Esophagus muscularis mucosa (tissue), 4 donors: ENCODE measurements around the gene S100A11. TPM values are rescaled to one million over a fixed set of nuclear protein-coding genes. Genes with fewer than 3 reads are reported as not detected.
A peak's percentile ranks its signal among the peaks of the same experiment; 100 is the strongest.

ENCODE experiments used
- DNase-seq: peaks from one replicate; pipeline ENCODE4 v3.0.0-alpha.2; 2017; ENCODE audit errors: extremely low spot score
- H3K27ac ChIP-seq, 4 donors: fragments of 200-600 bp; sonication (generic); replicated peaks in 1 of 4; 1 replicate in 3 of 4; 2 replicates in 1 of 4; pipeline ENCODE4 v1.5.1; 2016 to 2019; ENCODE audit warnings: mild to moderate bottlenecking in 1 of 4
- H3K27me3 ChIP-seq, 4 donors: fragments of 200-600 bp; sonication (generic); one replicate each; pipeline versions ENCODE4 v1.5.1 to v1.6.0; 2016 to 2019
- H3K36me3 ChIP-seq, 4 donors: fragments of 200-600 bp; sonication (generic); one replicate each; pipeline ENCODE4 v1.5.1; 2016 to 2019
- H3K4me1 ChIP-seq, 4 donors: fragments of 200-600 bp; sonication (generic); one replicate each; pipeline ENCODE4 v1.5.1; 2016 to 2019
- H3K4me3 ChIP-seq, 4 donors: fragments of 200-600 bp; sonication (generic); 1 replicate in 2 of 4; 2 replicates in 2 of 4; pipeline ENCODE4 v1.5.1; 2016 to 2019; ENCODE audit warnings: mild to moderate bottlenecking in 4 of 4, moderate library complexity in 1 of 4
- H3K9me3 ChIP-seq, 4 donors: fragments of 200-600 bp; sonication (generic); 1 replicate in 3 of 4; 2 replicates in 1 of 4; pipeline ENCODE4 v1.5.1; 2016 to 2019
- EP300 ChIP-seq: sonication (generic); formaldehyde crosslinking; IDR thresholded peaks from one replicate; pipeline ENCODE4 v1.6.1; 2017; ENCODE audit warnings: antibody characterized with exemption
- POLR2A ChIP-seq: fragments of 450-650 bp; IDR thresholded peaks from one replicate; pipeline ENCODE4 v1.6.1; 2017; ENCODE audit warnings: antibody characterized with exemption, moderate library complexity, mild to moderate bottlenecking, low read depth
- POLR2AphosphoS5 ChIP-seq, 2 donors: sonication (generic); formaldehyde crosslinking; IDR thresholded peaks; one replicate each; pipeline ENCODE4 v1.6.1; 2017; ENCODE audit warnings: antibody characterized with exemption in 2 of 2
- WGBS: methylation state at CpG from one replicate; pipeline ENCODE4 v1.1.5; 2018; 5-methylcytosine and 5-hydroxymethylcytosine counted together
- intact Hi-C: fragments of 100-400 bp; cut with DNase I; formaldehyde crosslinking; loops from one replicate; pipeline ENCODE4 v1.15.1; 2023
- total RNA-seq, 4 donors: library from RNA; depleted of rRNA; stranded (reverse); fragments of >200 nt; gene quantifications; one replicate each; pipeline versions ENCODE4 v1.1.0 to v1.2.1, GENCODE V29; 2016
- TF ChIP-seq, protein P1 (sequence below), 3 experiments: fragments of 200-600 bp in 2 of 3; fragments of 450-650 bp in 1 of 3; sonication (generic) in 2 of 3; IDR thresholded peaks; one replicate each; pipeline ENCODE4 v1.5.1; 2017 to 2019; ENCODE audit warnings: antibody characterized with exemption in 3 of 3, mild to moderate bottlenecking in 2 of 3, moderate library complexity in 1 of 3

The S100A11 gene
- total RNA-seq, 4 donors from 2014 or later = 68.5 to 190 (median 115) TPM

DNA sequence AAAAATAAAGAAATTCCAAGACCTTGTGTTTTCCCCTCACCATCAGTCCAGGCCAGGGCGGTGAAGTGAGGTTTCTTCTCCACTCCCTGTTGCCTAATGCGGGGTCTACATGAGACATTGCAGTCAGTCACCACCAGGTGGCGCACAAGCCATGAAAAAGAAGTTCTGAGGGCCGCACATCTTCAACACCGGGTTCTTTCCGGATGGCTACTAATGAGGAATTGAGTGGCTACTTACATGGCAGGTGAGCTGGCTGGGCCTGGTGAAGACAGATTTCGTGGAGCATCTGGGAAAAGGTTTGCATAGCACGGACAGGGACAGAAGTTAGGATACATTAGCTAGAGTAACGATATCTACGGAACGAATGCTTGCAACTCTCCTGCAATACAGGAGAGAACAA is 15.8 kb upstream of the S100A11 start:
- intact Hi-C loops = loop anchor here (2.0 to 10.0 kb wide), 3 partner anchors 130 to 405 kb away; no protein-coding TSS in a partner anchor
- peaks cover 11 to 16% (median 13%) of the 10 kb centered on the region in 4 donors for H3K4me1 ChIP-seq
- H3K9me3 ChIP-seq = no peaks in the 10 kb centered on the region
- no peak overlapping the region for H3K27ac ChIP-seq
- H3K4me3 ChIP-seq = no peak overlapping the region
- H3K27me3 ChIP-seq = peaks cover 0 to 14% (median 4%) of the 10 kb centered on the region in 4 donors
- no peaks in the 10 kb centered on the region for H3K36me3 ChIP-seq
- WGBS = 26% methylated on average over 11 of the region's 11 CpGs
- TF ChIP-seq EP300 (no peak), POLR2A (no peak), POLR2AphosphoS5 (IDR thresholded peaks at IDR 0.05) (peak in 1 of 2 donors; percentile 50)
- TF ChIP-seq, protein P1, sequence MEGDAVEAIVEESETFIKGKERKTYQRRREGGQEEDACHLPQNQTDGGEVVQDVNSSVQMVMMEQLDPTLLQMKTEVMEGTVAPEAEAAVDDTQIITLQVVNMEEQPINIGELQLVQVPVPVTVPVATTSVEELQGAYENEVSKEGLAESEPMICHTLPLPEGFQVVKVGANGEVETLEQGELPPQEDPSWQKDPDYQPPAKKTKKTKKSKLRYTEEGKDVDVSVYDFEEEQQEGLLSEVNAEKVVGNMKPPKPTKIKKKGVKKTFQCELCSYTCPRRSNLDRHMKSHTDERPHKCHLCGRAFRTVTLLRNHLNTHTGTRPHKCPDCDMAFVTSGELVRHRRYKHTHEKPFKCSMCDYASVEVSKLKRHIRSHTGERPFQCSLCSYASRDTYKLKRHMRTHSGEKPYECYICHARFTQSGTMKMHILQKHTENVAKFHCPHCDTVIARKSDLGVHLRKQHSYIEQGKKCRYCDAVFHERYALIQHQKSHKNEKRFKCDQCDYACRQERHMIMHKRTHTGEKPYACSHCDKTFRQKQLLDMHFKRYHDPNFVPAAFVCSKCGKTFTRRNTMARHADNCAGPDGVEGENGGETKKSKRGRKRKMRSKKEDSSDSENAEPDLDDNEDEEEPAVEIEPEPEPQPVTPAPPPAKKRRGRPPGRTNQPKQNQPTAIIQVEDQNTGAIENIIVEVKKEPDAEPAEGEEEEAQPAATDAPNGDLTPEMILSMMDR (IDR thresholded peaks at IDR 0.05) = peak; percentile 79 to 94 (median 85)
- DNase-seq = peak; percentile 97

DNA sequence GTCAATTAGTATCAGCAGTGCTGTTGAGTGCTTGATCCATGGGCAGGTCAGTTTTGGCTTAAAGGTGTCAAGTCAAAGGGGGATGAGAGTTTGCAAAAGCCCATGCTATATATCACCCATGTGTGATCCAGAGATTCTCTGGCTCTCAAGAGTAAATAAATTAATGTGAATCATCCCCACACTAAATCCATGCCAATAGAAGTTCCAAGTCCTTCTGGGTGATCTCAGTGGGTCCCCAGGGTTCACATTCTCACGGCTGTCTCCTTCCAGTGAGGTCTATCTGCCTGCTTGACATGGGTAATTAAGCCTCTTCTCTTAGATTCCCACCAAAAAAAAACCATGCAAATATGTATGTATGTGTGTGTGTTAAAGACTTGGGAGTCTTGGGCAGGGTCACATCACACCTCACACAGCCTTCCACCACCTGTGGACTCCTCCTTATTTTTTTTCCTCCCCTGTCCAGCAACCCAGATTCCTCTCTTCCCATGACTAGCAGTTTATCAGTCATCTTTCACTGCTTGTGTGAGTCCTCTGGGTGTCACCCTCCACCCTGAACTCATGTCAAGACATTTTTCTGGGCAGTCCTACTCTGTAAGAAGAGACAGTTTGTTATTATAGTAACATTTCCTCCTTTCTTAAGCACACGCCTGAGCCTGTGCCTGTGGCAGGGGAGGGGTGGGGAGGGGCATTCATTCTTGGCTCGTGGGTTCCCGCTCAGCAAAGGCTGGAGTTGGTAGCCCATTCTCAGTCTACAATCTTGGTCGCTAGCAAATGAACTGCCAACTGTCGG is 14.3 kb upstream of the S100A11 start:
- intact Hi-C loops = loop anchor here (5.0 to 10.0 kb wide), 2 partner anchors 294 to 406 kb away; no protein-coding TSS in a partner anchor
- Histone ChIP-seq H3K27me3 (peaks cover 0 to 14% (median 4%) of the 10 kb centered on the region in 4 donors), H3K9me3 (no peaks in the 10 kb centered on the region), H3K4me3 (no peak overlapping the region), H3K36me3 (no peaks in the 10 kb centered on the region), H3K27ac (peak overlapping the region in 1 of 4 donors; percentile 13), H3K4me1 (peaks cover 17 to 25% (median 19%) of the 10 kb centered on the region in 4 donors)
- no peak for TF ChIP-seq POLR2AphosphoS5 (IDR thresholded peaks at IDR 0.05)
- no peak for TF ChIP-seq EP300
- TF ChIP-seq POLR2A = no peak
- TF ChIP-seq, protein P1 (IDR thresholded peaks at IDR 0.05) = no peak
- 67% methylated on average over 6 of the region's 6 CpGs for WGBS
- no peak for DNase-seq

DNA sequence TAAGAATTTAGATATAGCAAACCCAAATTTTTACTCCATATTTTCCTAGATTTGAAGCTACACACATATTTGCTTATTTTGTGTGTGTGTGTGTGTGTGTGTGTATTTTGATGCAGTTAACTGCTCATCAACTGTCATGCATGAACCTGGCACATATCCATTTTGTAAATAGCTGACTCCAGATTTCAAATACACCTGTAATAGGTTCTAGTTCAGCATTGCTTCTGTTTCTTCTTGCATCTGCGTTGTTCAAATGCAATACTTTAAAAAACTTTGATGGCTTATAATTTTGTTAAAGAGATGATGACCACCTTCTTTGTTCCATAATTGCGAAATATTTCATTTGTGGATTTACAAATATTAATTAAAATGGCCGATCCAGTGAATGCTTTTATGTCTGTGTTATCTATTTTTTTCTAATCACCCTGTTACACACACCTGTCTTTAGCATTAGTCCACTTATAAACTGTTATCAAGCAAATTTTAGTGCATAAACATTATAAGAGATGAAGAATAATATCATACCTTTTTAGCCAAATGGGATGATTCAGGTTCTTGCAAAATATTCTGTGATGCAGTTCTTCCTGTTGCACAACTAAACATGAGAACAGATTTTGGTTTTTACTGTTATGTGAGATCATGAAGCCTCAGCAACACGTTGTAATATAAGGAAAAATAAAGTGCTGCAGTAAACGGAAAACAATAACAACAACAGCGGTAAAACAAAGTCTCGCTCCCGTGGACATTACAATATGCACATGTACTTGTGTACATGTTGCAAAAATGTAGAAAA is 12.7 kb upstream of the S100A11 start:
- peaks cover 0 to 14% (median 0%) of the 10 kb centered on the region in 4 donors for H3K27me3 ChIP-seq
- H3K4me1 ChIP-seq = peaks cover 17 to 25% (median 19%) of the 10 kb centered on the region in 4 donors
- H3K4me3 ChIP-seq = no peak overlapping the region
- 80% methylated on average over 8 of the region's 8 CpGs for WGBS
- TF ChIP-seq EP300 (no peak), POLR2A (no peak), POLR2AphosphoS5 (IDR thresholded peaks at IDR 0.05) (peak in 1 of 2 donors; percentile 38)
- TF ChIP-seq, protein P1 (IDR thresholded peaks at IDR 0.05) = no peak
- no peaks in the 10 kb centered on the region for H3K9me3 ChIP-seq
- H3K36me3 ChIP-seq = no peaks in the 10 kb centered on the region
- intact Hi-C loops = loop anchor here (5.0 to 10.0 kb wide), 2 partner anchors 295 to 408 kb away; no protein-coding TSS in a partner anchor
- H3K27ac ChIP-seq = peak overlapping the region in 2 of 4 donors; percentile 86 to 88
- DNase-seq = no peak

DNA sequence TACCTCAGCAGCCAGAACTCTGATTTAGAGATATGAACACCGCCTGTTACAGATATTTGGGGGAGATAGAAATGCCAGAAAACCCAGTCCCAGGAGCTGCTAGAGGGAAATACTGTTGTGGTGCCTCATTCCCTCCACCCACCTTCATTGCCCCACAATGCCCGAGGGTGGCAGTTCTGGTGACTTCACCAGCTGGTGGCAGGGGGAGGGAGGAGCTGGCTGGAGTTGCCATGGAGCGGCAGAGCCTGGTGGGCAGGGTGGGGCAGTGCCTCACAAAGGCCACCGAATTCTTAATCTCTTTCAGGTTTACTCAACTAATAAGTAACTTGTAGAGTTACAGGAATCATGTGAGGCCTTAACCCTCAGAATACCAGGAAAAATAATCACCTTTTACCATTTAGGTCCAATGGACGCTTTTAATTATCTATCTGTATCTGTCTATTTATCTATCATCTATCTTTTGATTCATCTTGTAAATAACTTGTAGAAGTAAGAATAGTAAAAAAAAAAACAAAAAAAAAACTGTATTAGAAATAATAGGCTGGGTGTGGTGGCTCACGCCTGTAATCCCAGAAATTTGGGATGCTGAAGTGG is 11.7 kb upstream of the S100A11 start:
- Histone ChIP-seq H3K4me1 (peaks cover 17 to 25% (median 19%) of the 10 kb centered on the region in 4 donors), H3K4me3 (peak overlapping the region; percentile 12 to 30 (median 28)), H3K36me3 (no peaks in the 10 kb centered on the region), H3K9me3 (no peaks in the 10 kb centered on the region), H3K27ac (peak overlapping the region; percentile 86 to 90 (median 87)), H3K27me3 (peaks cover 0 to 8% (median 0%) of the 10 kb centered on the region in 4 donors)
- TF ChIP-seq POLR2AphosphoS5 (IDR thresholded peaks at IDR 0.05) (no peak), EP300 (no peak), POLR2A (peak; percentile 6)
- TF ChIP-seq, protein P1 (IDR thresholded peaks at IDR 0.05) = no peak
- WGBS = 62% methylated on average over 5 of the region's 6 CpGs
- intact Hi-C loops = no loop called here
- DNase-seq = no peak
